H9 (cell line): ENCODE measurements around the gene PLEKHG1. TPM values are rescaled to one million over a fixed set of nuclear protein-coding genes. Genes with fewer than 3 reads are reported as not detected.

Experiments used
- DNase-seq: peaks from one replicate; pipeline ENCODE4 v3.0.0-alpha.2; 2017
- H2AFZ ChIP-seq: one replicate; pipeline ENCODE4 v1.6.1; 2013; ENCODE audit warnings: mild to moderate bottlenecking, low read length, control low read depth, moderate library complexity
- H2AK5ac ChIP-seq: 2 replicates; pipeline ENCODE4 v1.6.1; 2013; ENCODE audit warnings: low read length, control low read depth, mixed read lengths; ENCODE audit not compliant: insufficient read length
- H2BK120ac ChIP-seq: one replicate; pipeline ENCODE4 v1.6.1; 2013; ENCODE audit warnings: low read depth, mild to moderate bottlenecking, low read length, control low read depth, inconsistent platforms; ENCODE audit not compliant: poor library complexity, severe bottlenecking
- H2BK12ac ChIP-seq: 2 replicates; pipeline ENCODE4 v1.6.1; 2013; ENCODE audit warnings: low read length, control low read depth, mixed read lengths, low read depth; ENCODE audit not compliant: insufficient read length
- H2BK15ac ChIP-seq: 2 replicates; pipeline ENCODE4 v1.6.1; 2013; ENCODE audit warnings: low read depth, low read length, control low read depth
- H2BK20ac ChIP-seq: one replicate; pipeline ENCODE4 v1.6.1; 2013; ENCODE audit warnings: low read depth, mild to moderate bottlenecking, low read length, control low read depth, inconsistent platforms; ENCODE audit not compliant: poor library complexity, severe bottlenecking
- H2BK5ac ChIP-seq: 2 replicates; pipeline ENCODE4 v1.6.1; 2013; ENCODE audit warnings: low read length, control low read depth, mixed read lengths; ENCODE audit not compliant: insufficient read length
- H3K14ac ChIP-seq: 2 replicates; pipeline ENCODE4 v1.6.1; 2013; ENCODE audit warnings: low read length, control low read depth; ENCODE audit not compliant: insufficient read depth
- H3K18ac ChIP-seq: 2 replicates; pipeline ENCODE4 v1.6.1; 2013; ENCODE audit warnings: low read depth, mild to moderate bottlenecking, mixed read lengths, low read length, control low read depth; ENCODE audit not compliant: insufficient read length
- H3K23ac ChIP-seq: 2 replicates; pipeline ENCODE4 v1.6.1; 2013; ENCODE audit warnings: low read length, control low read depth, mixed read lengths, low read depth; ENCODE audit not compliant: insufficient read length
- H3K23me2 ChIP-seq: 2 replicates; pipeline ENCODE4 v1.6.1; 2013; ENCODE audit warnings: low read depth, mild to moderate bottlenecking, mixed read lengths, low read length, control low read depth; ENCODE audit not compliant: insufficient read length, poor library complexity, severe bottlenecking
- H3K27ac ChIP-seq: 2 replicates; pipeline ENCODE4 v1.5.1; 2013; ENCODE audit warnings: low read length, control low read depth, mixed read lengths, low read depth; ENCODE audit not compliant: insufficient read length
- H3K27me3 ChIP-seq: 2 replicates; pipeline ENCODE4 v1.6.1; 2013; ENCODE audit warnings: low read length, control low read depth, inconsistent platforms; ENCODE audit not compliant: insufficient read depth
- H3K4ac ChIP-seq: 2 replicates; pipeline ENCODE4 v1.6.1; 2013; ENCODE audit warnings: low read depth, mild to moderate bottlenecking, control low read depth, inconsistent platforms, low read length, moderate library complexity
- H3K4me1 ChIP-seq: 2 replicates; pipeline ENCODE4 v1.6.1; 2013; ENCODE audit warnings: low read length, control low read depth, inconsistent platforms; ENCODE audit not compliant: insufficient read depth
- H3K4me2 ChIP-seq: 2 replicates; pipeline ENCODE4 v1.6.1; 2013; ENCODE audit warnings: low read length, control low read depth, mixed read lengths; ENCODE audit not compliant: insufficient read length, insufficient read depth
- H3K56ac ChIP-seq: 2 replicates; pipeline ENCODE4 v1.6.1; 2013; ENCODE audit warnings: low read depth, mild to moderate bottlenecking, mixed read lengths, low read length, control low read depth; ENCODE audit not compliant: insufficient read length
- H3K79me1 ChIP-seq: 2 replicates; pipeline ENCODE4 v1.6.1; 2013; ENCODE audit warnings: low read depth, mild to moderate bottlenecking, moderate library complexity, low read length, control low read depth, inconsistent platforms; ENCODE audit not compliant: insufficient read depth, poor library complexity, severe bottlenecking
- H3K79me2 ChIP-seq: 2 replicates; pipeline ENCODE4 v1.6.1; 2013; ENCODE audit warnings: low read length, control low read depth, inconsistent platforms; ENCODE audit not compliant: insufficient read depth
- H3K9ac ChIP-seq: 2 replicates; pipeline ENCODE4 v1.6.1; 2013; ENCODE audit warnings: low read length, control low read depth, mixed read lengths; ENCODE audit not compliant: insufficient read length; ENCODE audit errors: extremely low read depth
- H3K9me3 ChIP-seq: one replicate; pipeline ENCODE4 v1.6.1; 2013; ENCODE audit warnings: low read depth, low read length, inconsistent platforms; ENCODE audit not compliant: control insufficient read depth
- H3T11ph ChIP-seq: one replicate; pipeline ENCODE4 v1.6.1; 2013; ENCODE audit warnings: mild to moderate bottlenecking, low read length, control low read depth, inconsistent platforms
- H4K20me1 ChIP-seq: one replicate; pipeline ENCODE4 v1.6.1; 2013; ENCODE audit not compliant: control insufficient read depth, insufficient read length, insufficient read depth
- H4K5ac ChIP-seq: 2 replicates; pipeline ENCODE4 v1.6.1; 2013; ENCODE audit warnings: low read depth, mild to moderate bottlenecking, mixed read lengths, low read length, control low read depth; ENCODE audit not compliant: insufficient read length
- H4K8ac ChIP-seq: replicated peaks from 2 replicates; pipeline ENCODE4 v1.6.1; 2013; ENCODE audit warnings: low read length, control low read depth, mixed read lengths, low read depth; ENCODE audit not compliant: insufficient read length
- H4K91ac ChIP-seq: 2 replicates; pipeline ENCODE4 v1.6.1; 2013; ENCODE audit warnings: low read depth, mild to moderate bottlenecking, moderate library complexity, mixed read lengths, low read length, control low read depth; ENCODE audit not compliant: insufficient read length
- H3K27ac Mint-ChIP-seq, 3 experiments: 2 replicates in 2 of 3; 3 replicates in 1 of 3; pipeline ENCODE4 v1.8.0; 2020 to 2021; ENCODE audit warnings: mixed read lengths in 3 of 3, mild to moderate bottlenecking in 1 of 3, moderate library complexity in 1 of 3
- H3K27me3 Mint-ChIP-seq: 2 replicates; pipeline ENCODE4 v1.8.0; 2021; ENCODE audit warnings: low read depth, mild to moderate bottlenecking, moderate library complexity, mixed read lengths
- H3K36me3 Mint-ChIP-seq, 3 experiments: 2 replicates in 2 of 3; 3 replicates in 1 of 3; pipeline ENCODE4 v1.8.0; 2020 to 2021; ENCODE audit warnings: low read depth in 3 of 3, mixed read lengths in 3 of 3; ENCODE audit not compliant: insufficient read depth in 1 of 3
- H3K4me1 Mint-ChIP-seq, 2 experiments: 2 replicates each; pipeline ENCODE4 v1.8.0; 2020; ENCODE audit warnings: mixed read lengths in 2 of 2
- H3K4me3 Mint-ChIP-seq, 2 experiments: 2 replicates in 1 of 2; 3 replicates in 1 of 2; pipeline ENCODE4 v1.8.0; 2020 to 2021; ENCODE audit warnings: mild to moderate bottlenecking in 2 of 2, mixed read lengths in 2 of 2, moderate library complexity in 1 of 2
- H3K9me3 Mint-ChIP-seq, 2 experiments: 2 replicates in 1 of 2; 3 replicates in 1 of 2; pipeline ENCODE4 v1.8.0; 2020; ENCODE audit warnings: mild to moderate bottlenecking in 2 of 2, mixed read lengths in 2 of 2, moderate library complexity in 1 of 2
- CTCF ChIP-seq: fragments of 200-600 bp; sonication (generic); conservative IDR thresholded peaks from 3 replicates; pipeline ENCODE4 v1.8.0; 2021; ENCODE audit warnings: antibody characterized with exemption, mild to moderate bottlenecking
- WGBS: extraction: QIAGEN DNeasy Blood & Tissue Kit; methylation state at CpG from one replicate; pipeline ENCODE4 v1.1.7; 2013; ENCODE audit warnings: missing lambda C conversion rate, low lambda C conversion rate, mixed read lengths; ENCODE audit not compliant: insufficient read length; ENCODE audit errors: extremely low coverage; 5-methylcytosine and 5-hydroxymethylcytosine counted together
- total RNA-seq: library from RNA; stranded (reverse); gene quantifications from 2 replicates; pipeline ENCODE4 v1.2.1, GENCODE V29; 2021

Gene PLEKHG1
- total RNA-seq, 1 experiment from 2014 or later, result 1.0 TPM

- no peak overlapping the region for H3K23ac ChIP-seq
- Mint-ChIP-seq H3K27me3 (peaks cover 10% of the 10 kb centered on the region), H3K27ac (no peak overlapping the region), H3K9me3 (no peaks in the 10 kb centered on the region), H3K36me3 (no peaks in the 10 kb centered on the region; a peak in 1 of 7 replicates), H3K4me3 (no peak overlapping the region), H3K4me1 (peaks cover 0 to under 1% of the 10 kb centered on the region in 2 experiments; a peak in 2 of 4 replicates)
- no peak overlapping the region for H2BK120ac ChIP-seq
- no peaks in the 10 kb centered on the region for H3K79me1 ChIP-seq
- H2BK15ac ChIP-seq, result no peak overlapping the region
- H4K8ac ChIP-seq, result no peak overlapping the region
- no peak overlapping the region for H2AK5ac ChIP-seq
- H2BK5ac ChIP-seq, result no peak overlapping the region
- no peak overlapping the region for H3T11ph ChIP-seq
- H3K9ac ChIP-seq, result no peak overlapping the region
- no peaks in the 10 kb centered on the region for H3K27me3 ChIP-seq
- no peaks in the 10 kb centered on the region for H4K20me1 ChIP-seq
- H2BK12ac ChIP-seq, result no peak overlapping the region
- no peak for DNase-seq
- H3K4me2 ChIP-seq, result no peak overlapping the region
- no peak overlapping the region; the same call in 1 of the 2 replicates for H3K14ac ChIP-seq
- no CpG with 5 or more reads among the region's 3 CpGs for WGBS
- H2BK20ac ChIP-seq, result no peak overlapping the region
- H3K18ac ChIP-seq, result no peak overlapping the region
- TF ChIP-seq CTCF, result no peak
- no peak overlapping the region for H3K56ac ChIP-seq
- no peak overlapping the region for H4K91ac ChIP-seq
- no peak overlapping the region for H3K4ac ChIP-seq
- no peaks in the 10 kb centered on the region for H3K4me1 ChIP-seq
- no peak overlapping the region for H3K27ac ChIP-seq
- no peak overlapping the region for H4K5ac ChIP-seq
- no peaks in the 10 kb centered on the region for H3K79me2 ChIP-seq
- H3K23me2 ChIP-seq, result no peaks in the 10 kb centered on the region
- H2AFZ ChIP-seq, result no peak overlapping the region
- H3K9me3 ChIP-seq, result no peaks in the 10 kb centered on the region
These were observed 31.8 kb upstream of the PLEKHG1 start for GRCh38 chr6:150567823-150568383.
